SK-MEL-5 (cell line): ENCODE measurements around the gene UBAC2. TPM values are rescaled to one million over a fixed set of nuclear protein-coding genes. Genes with fewer than 3 reads are reported as not detected.
"Not testable (repeated sequence)": the region's sequence is repeated elsewhere in the genome, so short reads cannot be mapped to it uniquely, and the experiment has no call there.

Experiments
- DNase-seq: peaks from one replicate; pipeline ENCODE4 v3.0.0-alpha.2; 2016; ENCODE audit warnings: low read depth, low spot score
- in situ Hi-C: cut with HindIII; loops from 2 replicates; pipeline ENCODE4 v1.10.0; 2016; ENCODE audit warnings: low sequenced_read_pairs, high pct_unique_total_duplicates, low pct_unique_long_range_greater_than_20kb
- total RNA-seq: library from RNA; depleted of rRNA; stranded (reverse); fragments of >200 nt; shearing (Covaris generic); gene quantifications from 2 replicates; pipeline ENCODE4 v1.2.3, GENCODE V29; 2014

UBAC2 gene
- total RNA-seq, 1 experiment from 2014 or later, result 70.2 TPM

DNA sequence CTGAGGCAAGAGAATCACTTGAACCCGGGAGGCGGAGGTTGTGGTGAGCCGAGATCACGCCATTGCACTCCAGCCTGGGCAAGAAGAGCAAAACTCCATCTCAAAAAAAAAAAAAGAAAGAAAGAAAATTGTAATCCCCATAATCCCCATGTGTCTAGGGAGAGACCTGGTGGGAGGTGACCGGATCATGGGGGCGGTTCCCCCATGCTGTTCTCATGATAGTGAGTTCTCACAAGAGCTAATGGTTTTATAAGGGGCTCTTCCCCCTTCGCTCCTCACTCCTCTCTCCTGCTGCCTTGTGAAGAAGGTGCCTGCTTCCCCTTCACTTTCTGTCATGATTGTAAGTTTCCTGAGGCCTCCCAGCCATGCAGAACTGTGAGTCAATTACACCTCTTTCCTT lies 192.7 kb downstream of the UBAC2 start:
- in situ Hi-C loops, DNase-seq: not testable (repeated sequence)

DNA sequence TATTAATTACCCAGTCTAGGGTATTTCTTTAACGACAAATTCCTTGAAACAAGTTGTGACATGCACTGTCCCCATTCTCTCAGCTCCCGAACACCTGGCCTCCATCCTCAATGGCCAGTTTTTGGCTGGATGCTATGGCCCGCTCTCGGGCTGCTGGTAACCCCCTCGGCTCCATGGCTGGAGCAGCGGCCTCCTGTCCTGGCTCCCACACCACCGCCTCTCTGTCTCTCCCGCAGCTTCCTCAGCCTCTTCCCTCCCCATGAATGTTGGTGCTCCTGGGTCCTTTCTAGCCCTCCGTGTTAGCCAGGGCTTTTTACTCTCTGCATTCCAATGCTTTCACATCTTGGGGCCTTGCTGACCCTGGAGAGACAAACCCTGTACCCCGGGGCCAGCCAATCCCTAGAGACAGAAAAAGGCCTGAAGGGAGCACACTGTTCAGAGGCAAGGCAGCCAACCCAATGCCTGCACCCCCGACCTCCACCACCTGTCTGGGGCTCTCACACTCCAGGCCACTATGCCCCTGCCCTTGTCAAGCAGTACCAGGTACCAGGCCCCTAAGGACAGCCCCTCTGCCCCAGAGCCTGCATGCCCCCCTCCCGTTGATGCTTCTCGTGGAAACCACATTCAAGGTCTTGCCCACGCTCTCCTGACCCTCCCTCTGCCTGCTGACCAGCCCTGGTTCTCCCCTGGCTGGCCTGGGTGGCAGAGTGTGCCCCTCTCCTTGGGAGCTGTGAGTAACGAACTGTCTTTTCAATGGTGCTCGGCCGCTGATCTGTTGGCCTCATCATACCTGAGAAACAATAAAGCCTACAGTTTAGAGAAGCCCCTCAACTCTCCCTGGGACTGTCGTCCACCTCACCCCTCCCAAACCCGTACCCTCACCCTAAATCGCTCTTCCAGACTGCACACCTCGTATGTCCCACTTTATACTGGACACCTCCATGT lies 193.4 kb downstream of the UBAC2 start:
- DNase-seq, result no peak
- in situ Hi-C loops, result no loop called here

DNA sequence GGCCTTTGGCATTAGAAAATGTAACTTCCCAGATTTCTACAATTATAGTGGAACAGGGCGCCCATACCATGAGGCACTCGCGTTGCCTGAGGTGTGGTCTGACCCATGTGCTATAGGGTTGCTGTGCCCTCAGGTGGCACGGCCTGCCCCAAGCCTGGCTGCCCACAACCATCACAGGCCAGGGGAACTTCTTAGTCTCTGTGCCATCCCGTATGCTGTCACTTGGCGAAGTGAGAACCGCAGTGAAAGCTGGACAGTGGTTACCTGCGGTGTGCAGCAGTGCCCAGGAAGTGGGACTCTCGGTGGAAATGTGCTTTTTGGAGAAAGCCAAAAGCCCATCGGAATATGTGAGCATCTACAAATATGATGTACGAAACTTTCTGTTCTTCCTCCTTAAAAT lies 194.8 kb downstream of the UBAC2 start:
- in situ Hi-C loops, result no loop called here
- no peak for DNase-seq

DNA sequence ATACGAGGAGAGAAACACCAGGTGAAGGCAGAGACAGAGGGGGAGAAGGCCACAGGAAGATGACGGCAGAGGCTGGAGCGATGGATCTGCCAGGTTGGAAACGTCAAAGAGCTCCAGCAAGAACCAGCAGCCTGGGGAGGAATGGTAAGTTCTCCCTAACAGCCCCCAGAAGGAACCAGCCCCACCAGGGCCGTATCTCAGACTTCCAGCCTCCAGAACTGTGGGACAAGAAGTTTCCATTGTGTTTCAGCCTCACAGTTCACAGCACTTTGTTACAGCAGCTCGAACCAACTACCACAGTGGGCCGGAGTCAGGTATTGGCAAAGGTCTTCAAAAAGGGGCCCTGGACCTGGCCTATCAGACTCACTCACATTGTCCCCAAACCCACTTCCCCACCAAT lies 195.8 kb downstream of the UBAC2 start:
- DNase-seq, result no peak
- in situ Hi-C loops, result no loop called here

DNA sequence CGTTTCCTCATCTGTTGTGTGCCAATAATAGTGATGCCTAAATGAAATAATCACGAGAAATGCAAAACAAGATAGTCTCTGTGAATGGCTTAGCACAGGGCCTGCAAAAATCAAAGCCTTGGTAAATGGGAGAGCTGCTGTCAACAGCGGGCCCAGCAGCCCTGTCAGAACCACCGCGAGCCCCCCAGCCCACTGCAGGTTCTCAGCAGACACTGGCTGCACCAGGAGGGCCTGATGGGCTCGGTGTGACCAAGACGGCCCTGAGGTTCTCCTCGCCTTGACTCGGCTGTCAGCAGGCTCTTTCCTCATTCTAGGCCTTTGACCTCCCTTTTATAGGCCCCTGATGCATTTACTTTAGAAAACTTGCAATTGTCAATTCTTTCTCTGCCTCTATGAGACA lies 197.4 kb downstream of the UBAC2 start:
- no peak for DNase-seq
- in situ Hi-C loops, result no loop called here

DNA sequence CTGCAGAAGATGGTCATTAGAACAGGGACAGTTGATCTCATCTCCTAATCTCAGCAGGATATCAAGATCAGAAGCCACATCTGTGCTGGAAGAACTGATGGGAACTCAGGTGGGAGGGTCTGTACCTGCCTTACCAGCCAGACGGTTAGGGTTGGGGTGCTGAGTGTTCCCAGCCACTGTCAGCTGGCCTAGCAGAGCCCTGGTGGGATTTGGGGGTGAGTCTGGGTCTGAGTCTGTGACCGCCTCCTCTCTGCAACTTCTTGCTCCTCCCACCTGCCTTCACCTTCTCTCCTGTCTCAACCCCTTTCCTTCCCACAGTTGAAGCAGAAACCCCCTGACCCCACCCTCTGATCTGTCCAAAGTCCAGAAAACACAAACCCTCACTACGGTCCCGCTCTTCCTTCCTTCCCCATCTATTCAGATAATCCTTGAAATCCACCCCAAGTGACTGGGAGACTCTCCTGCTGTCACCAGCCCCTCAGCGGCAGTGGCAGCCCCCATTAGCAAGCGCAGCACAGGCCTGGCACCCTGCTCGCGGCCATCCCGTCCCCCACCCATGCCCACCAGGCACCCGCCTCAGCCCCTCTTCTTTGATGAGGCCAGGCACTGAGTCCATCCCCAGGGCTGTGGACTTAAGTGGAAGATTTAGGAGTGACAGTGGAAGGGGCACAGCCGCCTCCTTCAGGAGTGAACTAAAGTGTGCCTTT lies 198.4 kb downstream of the UBAC2 start:
- no peak for DNase-seq
- in situ Hi-C loops, result no loop called here

DNA sequence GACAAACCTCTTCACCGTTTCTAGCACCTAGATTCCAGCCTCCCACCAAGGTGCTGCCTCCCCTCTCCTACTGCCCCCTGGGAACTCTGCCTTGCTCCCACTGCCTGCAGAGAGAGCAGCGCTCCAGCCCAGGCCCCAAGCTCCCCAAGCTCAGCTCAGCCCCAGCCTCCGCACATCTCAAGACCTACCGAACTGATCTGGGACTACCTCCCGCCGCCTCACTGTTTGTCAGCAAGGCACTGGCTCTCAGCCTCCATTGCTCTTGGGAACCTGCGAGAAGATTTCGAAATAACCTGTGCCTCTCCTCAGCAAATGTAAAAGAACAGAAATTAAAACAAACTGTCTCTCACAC lies 198.9 kb downstream of the UBAC2 start:
- in situ Hi-C loops, result no loop called here
- no peak for DNase-seq

DNA sequence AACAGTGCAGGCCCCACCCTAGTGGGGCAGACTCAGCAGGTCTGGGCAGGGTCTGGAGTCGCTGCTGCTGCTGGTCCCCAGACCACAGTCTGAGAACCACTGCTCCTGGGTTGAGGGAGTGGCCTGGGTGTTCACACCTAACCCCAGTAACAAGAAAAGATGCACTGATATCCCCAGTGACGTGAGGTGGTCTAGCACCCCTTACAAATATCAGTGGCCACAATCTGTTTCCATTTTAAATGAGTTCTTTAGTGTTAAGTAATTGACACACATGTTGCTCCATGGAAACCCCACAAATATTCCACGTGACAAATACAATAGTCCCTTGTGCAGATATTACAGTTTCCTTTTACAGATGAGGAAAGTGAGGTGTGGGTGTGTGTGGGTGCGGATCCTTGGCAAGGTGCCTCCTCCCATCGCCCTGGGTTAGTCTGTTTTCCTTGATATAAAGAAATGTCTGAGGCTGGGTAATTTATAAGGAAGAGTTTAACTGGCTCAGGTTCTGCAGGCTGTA lies 202.9 kb downstream of the UBAC2 start:
- in situ Hi-C loops, result no loop called here

DNA sequence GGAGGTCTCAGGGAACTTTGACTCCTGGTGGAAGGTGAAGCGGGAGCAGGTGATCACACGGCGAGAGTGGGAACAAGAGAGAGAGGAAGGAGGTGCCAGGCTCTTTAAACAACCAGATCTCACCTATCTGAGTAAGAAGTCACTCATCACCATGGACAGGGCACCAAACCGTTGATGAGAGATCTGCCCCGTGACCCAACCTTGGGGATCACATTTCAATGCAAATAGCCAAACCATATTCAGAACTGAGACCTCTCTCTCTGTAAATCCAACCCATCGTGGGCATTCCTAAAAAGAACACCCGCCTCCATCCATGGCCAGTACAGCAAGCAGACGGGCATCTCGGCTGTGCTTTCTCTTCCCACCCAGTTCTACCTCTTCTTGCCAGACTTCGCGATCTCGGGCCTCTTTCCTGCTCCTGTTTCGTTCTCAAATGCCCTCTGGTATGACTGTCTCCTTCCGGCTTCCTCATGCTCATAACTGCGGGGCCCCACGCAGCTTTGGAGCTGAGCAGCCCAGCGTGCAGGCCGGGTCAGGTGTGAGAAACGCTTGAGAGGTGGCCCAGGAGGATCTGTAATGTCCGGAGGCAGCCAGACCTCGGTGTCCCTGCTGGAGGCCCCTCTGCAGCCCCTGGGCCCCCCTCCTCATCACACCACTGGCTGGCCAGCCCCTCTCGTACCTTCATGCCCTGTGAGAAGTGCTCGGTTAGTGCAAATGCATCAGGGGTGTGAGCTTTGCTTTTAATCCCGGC lies 203.5 kb downstream of the UBAC2 start:
- in situ Hi-C loops, result no loop called here
- DNase-seq, result no peak

More for the DNA sequence above, 202.9 kb downstream of the UBAC2 start:
- DNase-seq, result no peak

DNA sequence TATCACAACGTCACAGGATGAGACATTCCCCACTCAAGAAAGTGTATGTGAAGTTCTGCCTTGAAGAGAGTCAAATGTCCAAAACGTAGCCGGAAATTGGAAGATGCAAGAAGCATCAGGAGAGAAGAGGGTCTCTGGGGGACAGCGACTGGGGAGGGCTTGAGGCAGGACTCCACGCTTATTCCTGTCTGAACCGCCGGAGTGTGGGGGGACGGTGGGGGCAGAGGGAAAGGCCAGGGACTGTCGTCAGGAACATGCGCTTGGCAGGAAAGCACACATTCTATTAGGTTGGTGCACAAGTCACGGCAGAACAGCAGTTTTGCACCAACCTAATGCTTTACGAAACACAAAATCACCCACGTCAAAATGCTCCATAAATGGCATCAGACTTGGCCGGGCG lies 205.3 kb downstream of the UBAC2 start:
- in situ Hi-C loops, result no loop called here
- no peak for DNase-seq

DNA sequence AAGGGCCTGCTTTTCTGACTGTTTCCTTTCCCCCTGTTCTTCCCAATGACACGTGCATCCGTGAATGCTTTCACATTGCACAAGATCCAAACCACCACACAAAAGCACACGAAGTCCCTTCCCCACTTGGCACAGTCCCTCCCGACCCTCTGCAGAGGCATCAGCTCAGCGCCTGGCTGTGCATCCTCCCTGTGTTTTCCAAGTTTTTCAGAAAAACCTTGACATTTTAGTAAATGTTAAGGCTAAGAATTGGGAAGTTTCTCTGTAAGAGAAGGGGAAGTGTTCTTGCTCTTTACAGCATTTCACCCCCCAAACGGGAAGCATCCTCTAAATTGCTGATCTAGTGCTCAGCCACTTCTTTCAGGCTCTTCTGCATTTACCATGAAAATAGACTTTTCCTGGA lies 206.1 kb downstream of the UBAC2 start:
- DNase-seq, result no peak
- in situ Hi-C loops, result no loop called here

DNA sequence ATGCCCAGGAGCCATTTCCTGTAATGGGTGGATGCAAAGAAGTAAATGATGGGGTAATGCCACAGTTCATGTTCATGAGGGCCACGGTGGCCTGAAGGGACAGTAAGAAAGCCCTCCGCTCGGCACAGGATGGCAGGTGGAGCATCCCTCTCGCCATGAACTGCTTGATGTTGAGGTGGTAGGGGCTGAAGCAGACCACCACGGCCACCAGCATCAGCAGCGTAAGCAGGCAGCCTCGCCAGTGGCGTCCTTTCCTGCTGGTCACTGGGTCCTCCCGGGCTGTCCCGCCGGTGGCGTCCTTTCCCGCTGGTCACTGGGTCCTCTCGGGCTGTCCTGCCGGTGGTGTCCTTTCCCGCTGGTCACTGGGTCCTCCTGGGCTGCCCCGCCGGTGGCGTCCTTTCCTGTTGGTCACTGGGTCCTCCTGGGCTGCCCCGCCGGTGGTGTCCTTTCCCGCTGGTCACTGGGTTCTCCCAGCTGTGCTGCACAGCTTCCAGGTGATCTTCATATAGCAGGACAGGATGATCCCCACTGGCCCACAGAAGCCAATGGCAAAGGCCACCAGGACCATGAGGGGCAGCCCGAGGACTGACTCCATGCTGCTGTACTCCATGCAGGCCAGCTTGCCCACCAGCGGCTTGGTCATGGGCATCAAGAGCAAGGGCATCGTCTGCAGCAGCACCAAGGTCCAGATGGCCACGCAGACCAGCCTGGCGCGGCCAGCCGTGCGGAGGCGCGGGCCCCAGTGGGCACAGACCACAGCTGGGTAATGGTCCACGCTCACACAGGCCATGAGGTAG lies 207.4 kb downstream of the UBAC2 start:
- in situ Hi-C loops, result no loop called here
- no peak for DNase-seq

DNA sequence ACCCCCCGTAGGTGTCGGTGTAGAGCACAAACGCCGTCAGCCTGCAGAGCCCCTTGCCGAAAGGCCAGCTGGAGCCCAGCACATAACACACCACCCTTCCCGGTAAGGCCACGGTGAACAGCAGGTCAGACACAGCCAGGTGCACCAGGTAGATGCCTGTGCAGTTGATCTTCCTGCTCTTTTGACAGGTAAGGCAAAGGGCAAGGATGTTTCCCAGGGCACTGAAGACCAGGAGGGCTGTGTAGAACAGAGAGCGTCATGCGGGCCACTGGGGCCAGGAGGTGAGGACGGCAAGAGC lies 208.0 kb downstream of the UBAC2 start:
- DNase-seq, result no peak
- in situ Hi-C loops, result no loop called here

DNA sequence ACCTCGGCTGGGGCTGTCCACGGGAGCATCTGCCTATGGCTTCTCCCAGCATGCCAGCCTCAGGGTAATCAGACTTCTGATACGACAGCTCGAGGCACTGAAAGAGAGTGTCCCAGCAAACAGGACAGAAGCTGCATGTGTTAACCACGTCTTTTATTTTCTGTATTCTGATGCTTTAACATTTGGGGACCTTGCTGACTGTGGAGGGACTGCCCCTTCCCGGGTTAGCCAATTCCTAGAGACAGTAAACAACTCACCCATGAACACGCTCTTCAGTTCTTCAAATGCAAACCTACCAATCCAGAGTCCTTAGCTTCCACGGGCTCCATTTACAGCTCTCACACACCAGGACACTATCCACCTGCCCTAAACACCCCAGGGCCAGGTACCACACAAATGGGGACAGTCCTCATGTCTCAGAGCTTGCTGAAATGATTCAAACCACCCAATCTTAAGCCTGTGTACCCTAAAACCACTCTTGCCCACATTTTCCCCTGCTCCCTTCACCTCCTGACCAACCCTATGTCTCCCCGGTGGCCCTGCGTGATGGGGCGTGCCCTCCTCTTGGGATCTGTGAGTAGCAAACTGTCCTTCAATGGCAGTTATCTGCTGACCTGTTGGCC lies 208.9 kb downstream of the UBAC2 start:
- DNase-seq, in situ Hi-C loops: not testable (repeated sequence)

DNA sequence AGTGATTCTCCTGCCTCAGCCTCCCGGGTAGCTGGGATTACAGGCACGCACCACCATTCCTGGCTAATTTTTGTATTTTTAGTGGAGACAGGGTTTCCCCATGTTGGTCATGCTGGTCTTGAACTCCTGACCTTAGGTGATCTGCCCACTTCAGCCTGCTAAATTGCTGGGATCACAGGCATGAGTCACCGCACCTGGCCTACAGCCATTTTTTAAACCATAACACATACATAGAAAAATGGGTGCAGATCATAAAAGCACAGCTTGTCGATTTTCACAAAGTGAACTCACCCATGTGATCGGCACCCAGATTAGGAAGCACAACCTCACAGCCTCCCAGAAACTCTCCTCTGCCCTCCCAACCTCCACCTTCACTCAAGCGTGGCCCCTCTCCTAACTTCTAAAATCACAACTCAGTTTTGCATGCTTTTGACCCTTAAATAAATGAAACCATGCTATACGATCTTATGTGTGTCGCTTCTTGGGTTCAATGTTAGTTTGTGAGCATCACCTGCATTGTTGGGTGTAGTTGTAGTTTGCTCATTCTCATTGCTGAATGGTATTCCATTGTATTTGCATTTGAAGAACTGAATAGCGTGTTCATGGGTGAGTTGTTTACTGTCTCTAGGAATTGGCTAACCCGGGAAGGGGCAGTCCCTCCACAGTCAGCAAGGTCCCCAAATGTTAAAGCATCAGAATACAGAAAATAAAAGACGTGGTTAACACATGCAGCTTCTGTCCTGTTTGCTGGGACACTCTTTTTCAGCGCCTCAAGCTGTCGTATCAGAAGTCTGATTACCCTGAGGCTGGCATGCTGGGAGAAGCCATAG lies 210.2 kb downstream of the UBAC2 start:
- DNase-seq, in situ Hi-C loops: not testable (repeated sequence)

DNA sequence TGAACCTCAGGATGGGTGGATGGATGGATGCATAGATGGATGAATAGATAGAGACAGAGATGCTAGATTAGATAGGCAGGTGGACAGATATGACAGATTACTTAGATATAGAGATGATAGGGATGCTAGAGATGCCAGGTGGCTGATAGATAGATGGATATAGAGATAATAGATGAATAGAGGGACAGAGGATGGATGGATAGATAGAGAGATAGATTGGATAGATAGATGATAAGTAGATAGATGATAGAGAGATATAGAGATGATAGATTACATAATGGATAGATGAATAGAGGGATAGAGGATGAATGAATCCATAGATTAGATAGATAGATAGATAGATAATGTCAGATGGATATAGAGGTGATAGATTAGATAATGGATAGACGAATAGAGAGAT lies 212.2 kb downstream of the UBAC2 start:
- DNase-seq, result no peak
- in situ Hi-C loops, result no loop called here
